MCF 10A (cell line): ENCODE results near the gene HPS4. TPM values are rescaled to one million over a fixed set of nuclear protein-coding genes. Genes with fewer than 3 reads are reported as not detected.
A peak's percentile ranks its signal among the peaks of the same experiment; 100 is the strongest.

Source experiments
- BruUV-seq: library from RNA; stranded (reverse); fragments of 400-500 nt; replicated peaks from 2 replicates; lab custom pipeline; 2021; lab: Mats Ljungman, UMichigan
- CTCF ChIA-PET: fragments of 300-600 bp; sonication (Branson Sonifier 250); formaldehyde crosslinking; extraction: SDS; loops from one replicate; lab custom pipeline; 2021; ENCODE audit warnings: antibody characterized with exemption, inconsistent platforms; lab: Yijun Ruan, JAX
- POLR2A ChIA-PET: fragments of 300-600, 350-650 bp; sonication (Branson Sonifier 250); formaldehyde crosslinking; extraction: SDS; loops from one replicate; lab custom pipeline; 2020; ENCODE audit warnings: antibody characterized with exemption, inconsistent platforms; lab: Yijun Ruan, JAX
- DNase-seq: peaks from one replicate; pipeline ENCODE4 v3.0.0-alpha.2; 2018; ENCODE audit not compliant: unreplicated experiment
- H3K27ac Mint-ChIP-seq: one replicate; pipeline ENCODE4 v1.8.0; 2022; ENCODE audit warnings: mild to moderate bottlenecking, low read depth, mixed read lengths; ENCODE audit not compliant: unreplicated experiment
- H3K27me3 Mint-ChIP-seq: one replicate; pipeline ENCODE4 v1.8.0; 2022; ENCODE audit warnings: mixed read lengths; ENCODE audit not compliant: insufficient read depth, unreplicated experiment
- H3K36me3 Mint-ChIP-seq: one replicate; pipeline ENCODE4 v1.8.0; 2022; ENCODE audit warnings: mild to moderate bottlenecking, moderate library complexity, mixed read lengths; ENCODE audit not compliant: insufficient read depth, unreplicated experiment
- H3K4me1 Mint-ChIP-seq: one replicate; pipeline ENCODE4 v1.8.0; 2022; ENCODE audit warnings: mixed read lengths; ENCODE audit not compliant: insufficient read depth, unreplicated experiment
- H3K4me3 Mint-ChIP-seq: one replicate; pipeline ENCODE4 v1.8.0; 2022; ENCODE audit warnings: mild to moderate bottlenecking, moderate library complexity, mixed read lengths; ENCODE audit not compliant: unreplicated experiment
- H3K9me3 Mint-ChIP-seq: one replicate; pipeline ENCODE4 v1.8.0; 2022; ENCODE audit warnings: mixed read lengths; ENCODE audit not compliant: unreplicated experiment
- CTCF ChIP-seq: fragments of 200-600 bp; IDR thresholded peaks from one replicate; pipeline ENCODE4 v1.8.0; 2022; ENCODE audit warnings: antibody characterized with exemption, mild to moderate bottlenecking; ENCODE audit not compliant: unreplicated experiment
- intact Hi-C: fragments of 100-400 bp; cut with micrococcal nuclease; formaldehyde crosslinking; loops from 2 replicates; pipeline ENCODE4 v1.14.1; 2022
- total RNA-seq: library from RNA; stranded (reverse); gene quantifications from 2 replicates; pipeline ENCODE4 v1.2.3, GENCODE V29; 2022

The HPS4 gene
- total RNA-seq, 1 experiment from 2014 or later = 35.6 TPM

GRCh38 chr22:26447584-26448329 is 35.8 kb downstream of the HPS4 start:
- no peak for TF ChIP-seq CTCF
- Mint-ChIP-seq H3K9me3 (no peaks in the 10 kb centered on the region), H3K27ac (peak overlapping the region; percentile 54), H3K4me3 (no peak overlapping the region), H3K27me3 (no peaks in the 10 kb centered on the region), H3K4me1 (no peaks in the 10 kb centered on the region), H3K36me3 (peaks cover 22% of the 10 kb centered on the region)
- POLR2A ChIA-PET = no interaction called here
- CTCF ChIA-PET = interaction anchor here (0.6 kb wide), 1 partner anchor 37 kb away, joined by 4 read pairs; no protein-coding TSS in a partner anchor
- intact Hi-C loops = no loop called here
- BruUV-seq = no TSS peak
- no peak for DNase-seq

- Mint-ChIP-seq H3K27ac (no peak overlapping the region), H3K36me3 (peaks cover 14% of the 10 kb centered on the region), H3K27me3 (no peaks in the 10 kb centered on the region), H3K4me1 (no peaks in the 10 kb centered on the region), H3K4me3 (no peak overlapping the region), H3K9me3 (no peaks in the 10 kb centered on the region)
- BruUV-seq = no TSS peak
- intact Hi-C loops = no loop called here
- CTCF ChIA-PET = interaction anchor here (0.6 kb wide), 2 partner anchors 38 to 72 kb away, joined by 3 to 4 read pairs; no protein-coding TSS in a partner anchor
- DNase-seq = no peak
- TF ChIP-seq CTCF = no peak
- POLR2A ChIA-PET = no interaction called here
Measured at GRCh38 chr22:26446808-26447515, 36.6 kb downstream of the HPS4 start.

- DNase-seq = no peak
- Mint-ChIP-seq H3K27me3 (no peaks in the 10 kb centered on the region), H3K27ac (no peak overlapping the region), H3K4me3 (no peak overlapping the region), H3K4me1 (no peaks in the 10 kb centered on the region), H3K36me3 (peaks cover 5% of the 10 kb centered on the region), H3K9me3 (no peaks in the 10 kb centered on the region)
- BruUV-seq = no TSS peak
- no peak for TF ChIP-seq CTCF
- POLR2A ChIA-PET = no interaction called here
- CTCF ChIA-PET = interaction anchor here (0.6 kb wide), 1 partner anchor 91 kb away, joined by 6 read pairs; no protein-coding TSS in a partner anchor
- intact Hi-C loops = no loop called here
Measured at GRCh38 chr22:26445577-26446275, 37.9 kb downstream of the HPS4 start.

GRCh38 chr22:26444777-26445176 is 38.8 kb downstream of the HPS4 start:
- BruUV-seq = no TSS peak
- CTCF ChIA-PET = interaction anchor here (0.6 to 1.3 kb wide), 4 partner anchors 15 to 92 kb away, joined by 4 to 6 read pairs (median 4); no protein-coding TSS in a partner anchor
- no peaks in the 10 kb centered on the region for H3K36me3 Mint-ChIP-seq
- no peak for DNase-seq
- intact Hi-C loops = no loop called here
- H3K27ac Mint-ChIP-seq = no peak overlapping the region
- TF ChIP-seq CTCF = no peak
- POLR2A ChIA-PET = no interaction called here
- no peaks in the 10 kb centered on the region for H3K27me3 Mint-ChIP-seq
- no peaks in the 10 kb centered on the region for H3K4me1 Mint-ChIP-seq
- H3K4me3 Mint-ChIP-seq = no peak overlapping the region
- no peaks in the 10 kb centered on the region for H3K9me3 Mint-ChIP-seq
